Cortex of kidney (tissue), 1 donor: Measurements from ENCODE around the gene GNGT1.

ENCODE experiments used
- DNase-seq: peaks from one replicate; lab custom pipeline; 2025; lab: John Stamatoyannopoulos, UW

The GNGT1 gene

GRCh38 chr7:93943816-93944540, 37.6 kb downstream of the GNGT1 start:
- no peak for DNase-seq

- DNase-seq = no peak
These were observed 38.3 kb downstream of the GNGT1 start for GRCh38 chr7:93944673-93945072.

DNA sequence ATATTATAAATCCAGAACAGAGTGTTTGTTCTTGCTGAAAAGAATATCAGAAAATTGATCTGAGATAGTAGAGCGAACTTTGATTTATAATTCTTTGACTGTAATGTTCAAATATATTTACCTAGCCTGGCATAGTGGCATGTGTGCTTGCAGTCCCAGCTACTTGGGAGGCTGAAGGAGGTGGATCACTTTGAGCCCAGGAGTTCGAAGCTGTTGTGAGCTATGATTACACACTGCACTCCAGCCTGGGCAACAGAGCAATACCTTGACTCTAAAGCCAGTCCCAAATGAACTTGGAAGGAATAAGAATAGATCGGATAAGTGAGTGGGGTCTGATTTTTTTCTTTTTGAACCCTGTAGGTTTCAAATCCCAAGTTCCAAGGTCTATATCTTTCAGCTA, 38.7 kb downstream of the GNGT1 start:
- no peak for DNase-seq

DNA sequence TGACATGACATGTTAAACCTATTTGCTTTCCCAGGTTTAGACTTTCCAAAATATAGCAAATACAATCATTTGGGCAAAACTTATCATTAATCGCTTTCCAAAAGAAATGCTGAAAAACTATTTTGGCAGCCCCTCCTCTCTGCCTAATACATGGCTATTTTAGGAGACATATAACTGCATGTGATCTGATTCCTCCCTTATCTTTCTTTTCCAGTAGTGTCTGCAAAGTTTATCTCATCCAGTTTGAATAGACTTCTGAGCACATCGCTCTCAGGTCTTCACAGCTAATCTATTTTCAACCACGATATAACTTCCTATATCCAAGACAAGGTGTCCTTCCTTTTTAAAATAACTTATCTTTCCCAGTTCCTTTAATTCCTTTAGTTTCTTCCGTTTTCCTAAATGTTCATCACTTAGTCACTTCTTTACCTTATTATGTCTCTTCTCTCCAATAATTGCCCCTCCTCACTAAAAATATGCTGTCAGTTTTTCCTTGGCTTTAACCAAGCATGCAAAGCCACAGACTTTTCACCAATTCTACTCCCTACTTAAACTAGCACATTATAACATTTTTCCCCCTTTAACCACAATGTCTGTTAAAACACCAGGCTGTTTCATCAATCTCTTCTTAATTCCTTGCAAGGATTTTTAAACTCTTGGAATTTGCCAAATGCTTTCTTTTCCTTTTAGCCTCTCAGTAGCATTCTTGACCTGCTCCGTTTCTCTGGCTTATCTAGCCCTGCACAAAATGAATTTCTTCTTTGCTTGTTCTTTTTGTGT, 39.6 kb downstream of the GNGT1 start:
- no peak for DNase-seq

DNA sequence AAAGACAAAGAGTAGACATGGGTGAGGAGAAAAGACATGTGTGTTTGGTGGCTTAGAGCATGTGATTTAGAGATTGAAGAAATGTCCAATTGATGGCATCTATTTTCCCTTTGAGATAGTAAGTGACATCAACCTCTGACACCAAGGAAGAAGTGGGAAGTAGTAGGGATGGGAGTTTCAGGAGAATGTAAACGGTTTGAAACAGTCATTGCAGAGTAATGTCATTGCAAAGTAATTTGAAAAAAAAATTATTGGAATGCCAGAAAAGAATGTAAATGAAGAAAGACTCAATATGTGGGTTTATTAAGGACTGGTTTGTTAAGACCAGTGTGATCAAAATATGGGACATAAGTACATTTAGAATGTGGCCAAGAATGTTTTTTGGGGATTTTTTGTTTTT, 41.7 kb downstream of the GNGT1 start:
- DNase-seq = no peak

DNA sequence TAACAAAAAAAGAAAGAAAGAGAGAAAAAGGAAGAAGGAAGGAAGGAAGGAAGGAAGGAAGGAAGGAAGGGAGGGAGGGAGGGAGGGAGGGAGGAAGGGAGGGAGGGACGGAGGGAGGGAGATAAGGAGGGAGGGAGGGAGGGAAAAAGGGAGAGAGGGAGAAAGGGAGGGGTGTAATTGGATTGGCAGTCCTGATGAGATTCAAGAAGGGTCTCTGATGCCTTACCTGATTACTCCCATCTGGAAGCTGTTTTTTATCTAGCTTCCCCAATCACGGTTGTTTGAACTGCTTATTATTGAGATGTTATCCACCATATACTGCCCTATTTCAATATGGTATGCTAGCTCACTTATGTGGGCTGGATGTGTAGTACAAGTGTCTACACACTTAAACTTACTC, 42.5 kb downstream of the GNGT1 start:
- no peak for DNase-seq

GRCh38 chr7:93949423-93949822, 43.1 kb downstream of the GNGT1 start:
- no peak for DNase-seq

- DNase-seq = no peak
These were observed 48.9 kb downstream of the GNGT1 start for GRCh38 chr7:93955304-93955703.

DNA sequence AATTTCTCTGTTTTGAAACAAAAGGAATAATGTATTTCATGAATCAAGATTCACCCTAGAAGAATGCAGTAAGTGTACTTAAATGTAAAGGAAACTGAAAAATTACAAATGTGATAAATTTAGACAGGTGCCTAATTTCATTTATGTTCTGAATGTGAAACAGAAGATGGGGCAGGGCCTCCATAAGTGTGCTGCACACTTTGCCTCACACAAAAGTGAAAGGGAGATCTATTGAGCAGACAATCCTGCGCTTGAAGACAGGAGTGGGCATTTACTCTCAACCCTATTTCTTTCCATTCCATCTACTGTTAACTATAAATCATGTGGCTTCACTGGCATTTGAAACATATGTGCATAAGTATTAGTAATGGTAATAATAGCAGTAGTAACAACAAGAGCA, 51.4 kb downstream of the GNGT1 start:
- DNase-seq = no peak

DNA sequence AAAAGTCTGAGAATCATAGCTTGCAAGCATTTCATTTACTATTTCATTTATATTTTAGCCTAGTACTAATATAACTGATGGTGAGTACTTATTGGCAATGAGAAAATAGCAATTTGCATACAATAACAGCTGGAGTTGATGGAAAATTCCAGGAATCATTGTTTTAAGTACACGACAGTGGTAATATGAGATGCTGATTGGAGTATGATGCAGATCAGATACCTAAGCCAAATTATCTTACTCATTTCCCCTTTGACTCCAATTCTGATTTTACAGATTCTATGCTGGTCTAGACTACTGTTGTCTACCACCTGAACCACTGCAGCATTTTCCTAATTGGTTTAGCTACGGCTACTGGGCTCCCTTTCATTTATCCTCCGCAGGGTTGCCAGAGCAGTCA, 51.8 kb downstream of the GNGT1 start:
- no peak for DNase-seq

DNA sequence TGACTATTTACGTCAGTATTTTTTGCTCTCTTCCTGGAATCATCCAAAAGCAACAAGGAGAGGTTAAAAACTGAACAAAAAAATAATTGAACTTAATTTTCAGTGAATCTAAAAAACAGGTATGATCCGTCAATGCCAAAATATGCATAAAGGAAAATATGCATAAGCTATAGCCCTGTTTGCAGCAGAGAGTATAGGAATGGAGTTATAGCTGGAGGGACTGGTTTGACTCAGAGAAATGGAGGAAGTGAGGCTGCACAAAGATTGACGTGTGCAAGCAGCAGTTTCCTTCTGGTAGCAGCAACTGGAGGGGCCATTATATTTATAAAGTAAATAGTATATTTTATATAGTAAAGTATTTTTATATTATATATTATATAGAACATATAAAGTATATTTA, 52.3 kb downstream of the GNGT1 start:
- no peak for DNase-seq
